Measurements from ENCODE around the gene TEX36.
"Not testable (repeated sequence)": the region's sequence is repeated elsewhere in the genome, so short reads cannot be mapped to it uniquely, and the experiment has no call there.

GRCh38 chr10:125613062-125613461 lies 69.9 kb downstream of the TEX36 start:
- not testable (repeated sequence) for TF ChIP-seq CTCF (IDR thresholded peaks at IDR 0.05; ENCODE audit: poor library complexity, severe bottlenecking); EZH2 (IDR thresholded peaks at IDR 0.05; ENCODE audit: borderline replicate concordance, insufficient read depth, low read length, poor library complexity, severe bottlenecking); TAF1 (IDR thresholded peaks at IDR 0.05; ENCODE audit: low read depth); POLR2AphosphoS5 (IDR thresholded peaks at IDR 0.05); RAD21 (conservative IDR thresholded peaks at IDR 0.05); MXI1 (conservative IDR thresholded peaks at IDR 0.05; ENCODE audit: poor library complexity, severe bottlenecking); EP300 (conservative IDR thresholded peaks at IDR 0.05; ENCODE audit: poor library complexity, severe bottlenecking); REST (IDR thresholded peaks at IDR 0.05; ENCODE audit: borderline replicate concordance)
